ENCODE measurements around the gene PDE9A.

- TF ChIP-seq CTCF (IDR thresholded peaks at IDR 0.05; ENCODE audit: poor library complexity): no peak
- TF ChIP-seq EZH2 (IDR thresholded peaks at IDR 0.05; ENCODE audit: borderline replicate concordance): no peak
Observed at GRCh38 chr21:42646836-42647235, 6.6 kb upstream of the PDE9A start.
